Duodenal mucosa (tissue), 2 donors: ENCODE measurements around the gene FNDC3A.
"Not testable (repeated sequence)": the region's sequence is repeated elsewhere in the genome, so short reads cannot be mapped to it uniquely, and the experiment has no call there.

Experiments used
- H3K27ac ChIP-seq: one replicate; pipeline ENCODE4 v1.7.0; 2013; ENCODE audit warnings: low read depth, low read length
- H3K27me3 ChIP-seq, 2 donors: one replicate each; pipeline ENCODE4 v1.7.0; 2013; ENCODE audit warnings: low read length in 2 of 2, control low read depth in 1 of 2; ENCODE audit not compliant: insufficient read depth in 2 of 2, control insufficient read depth in 1 of 2
- H3K36me3 ChIP-seq, 2 donors: one replicate each; pipeline ENCODE4 v1.7.0; 2013; ENCODE audit warnings: low read length in 2 of 2, control low read depth in 1 of 2; ENCODE audit not compliant: insufficient read depth in 2 of 2, control insufficient read depth in 1 of 2
- H3K4me1 ChIP-seq, 2 donors: one replicate each; pipeline ENCODE4 v1.7.0; 2013; ENCODE audit warnings: low read length in 2 of 2, control low read depth in 1 of 2; ENCODE audit not compliant: insufficient read depth in 2 of 2, control insufficient read depth in 1 of 2
- H3K4me3 ChIP-seq, 2 donors: one replicate each; pipeline ENCODE4 v1.7.0; 2013; ENCODE audit warnings: low read length in 2 of 2, low read depth in 1 of 2
- H3K9ac ChIP-seq, 2 donors: one replicate each; pipeline ENCODE4 v1.7.0; 2013; ENCODE audit warnings: low read length in 2 of 2, low read depth in 1 of 2
- H3K9me3 ChIP-seq, 2 donors: one replicate each; pipeline ENCODE4 v1.7.0; 2013; ENCODE audit warnings: low read length in 2 of 2, control low read depth in 1 of 2; ENCODE audit not compliant: control insufficient read depth in 1 of 2

The FNDC3A gene

GRCh38 chr13:49070021-49070420, 94.3 kb downstream of the FNDC3A start:
- H3K36me3 ChIP-seq, H3K9me3 ChIP-seq, H3K27ac ChIP-seq, H3K4me3 ChIP-seq, H3K9ac ChIP-seq, H3K4me1 ChIP-seq, H3K27me3 ChIP-seq: not testable (repeated sequence)

DNA sequence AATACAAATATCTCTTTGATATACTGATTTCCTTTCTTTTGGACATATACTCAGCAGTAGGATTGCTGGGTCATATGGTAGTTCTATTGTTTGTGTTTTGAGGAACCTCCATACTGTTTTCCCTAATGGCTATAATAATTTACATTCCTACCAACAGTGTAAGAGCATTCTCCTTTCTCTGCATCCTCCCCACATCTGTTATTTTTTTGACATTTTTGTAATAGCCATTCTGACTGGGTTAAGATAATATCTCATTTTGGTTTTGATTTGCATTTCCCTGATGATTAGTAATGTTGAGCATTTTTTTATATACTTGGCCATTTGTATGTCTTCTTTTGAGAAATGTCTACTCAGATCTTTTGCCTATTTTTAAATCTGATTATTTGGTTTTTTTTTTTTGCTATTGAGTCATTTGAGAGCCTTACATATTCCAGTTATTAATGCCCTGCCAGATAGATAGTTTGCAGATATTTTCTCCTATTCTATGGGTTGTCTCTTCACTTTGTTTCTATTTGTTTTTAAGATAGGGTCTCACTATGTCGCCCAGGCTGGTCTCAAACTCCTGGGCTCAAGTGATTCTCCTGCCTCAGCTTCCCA, 95.7 kb downstream of the FNDC3A start:
- Histone ChIP-seq H3K36me3 (peaks cover 0 to 2% of the 10 kb centered on the region in 2 donors), H3K4me1 (no peaks in the 10 kb centered on the region), H3K4me3 (no peak overlapping the region), H3K9me3 (no peaks in the 10 kb centered on the region), H3K27me3 (no peaks in the 10 kb centered on the region), H3K27ac (no peak overlapping the region), H3K9ac (no peak overlapping the region)

DNA sequence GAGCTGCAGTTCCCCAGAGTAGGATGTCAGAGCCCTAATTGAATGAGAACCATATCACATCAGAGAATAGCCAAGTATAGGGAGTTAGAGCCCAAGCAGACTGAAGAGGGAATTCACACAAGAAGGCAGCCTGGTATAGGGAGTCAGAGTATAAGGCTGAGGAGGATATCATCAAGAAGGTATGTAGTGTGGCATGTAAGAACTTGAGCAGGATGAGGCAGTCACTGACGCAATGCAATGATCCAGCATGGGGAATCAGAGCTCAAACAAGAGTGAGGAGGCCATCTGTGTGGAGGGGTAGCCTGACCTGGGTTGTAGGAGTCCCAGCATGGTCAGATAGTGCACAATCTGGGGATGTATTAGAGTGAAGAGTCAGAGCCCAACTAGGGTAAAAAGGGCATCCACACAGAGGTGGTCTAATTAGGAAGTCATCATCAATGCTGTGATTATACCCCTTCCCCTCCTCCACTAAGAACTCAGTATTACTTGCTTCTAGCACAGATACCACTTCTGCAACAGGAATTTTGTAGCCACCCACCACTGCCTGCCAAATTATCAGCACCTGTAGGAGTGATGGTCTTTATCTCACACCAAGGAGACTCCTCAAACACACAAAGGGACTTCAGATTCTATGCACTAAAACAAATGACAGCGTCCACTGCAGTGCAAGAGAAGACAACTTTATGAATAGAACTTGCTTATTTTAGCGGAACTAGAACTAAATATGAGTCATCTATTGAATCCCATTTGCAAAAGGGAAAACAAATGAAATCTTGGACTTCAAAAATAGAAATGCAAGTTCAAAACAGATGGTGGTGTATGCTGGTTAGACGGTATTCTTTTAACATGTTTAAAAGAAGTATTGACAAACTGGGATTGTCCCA, 107.2 kb downstream of the FNDC3A start:
- Histone ChIP-seq H3K27me3 (no peaks in the 10 kb centered on the region), H3K27ac (no peak overlapping the region), H3K4me1 (peaks cover 0 to 14% of the 10 kb centered on the region in 2 donors), H3K36me3 (peaks cover 0 to 3% of the 10 kb centered on the region in 2 donors), H3K4me3 (no peak overlapping the region), H3K9me3 (no peaks in the 10 kb centered on the region), H3K9ac (no peak overlapping the region)

DNA sequence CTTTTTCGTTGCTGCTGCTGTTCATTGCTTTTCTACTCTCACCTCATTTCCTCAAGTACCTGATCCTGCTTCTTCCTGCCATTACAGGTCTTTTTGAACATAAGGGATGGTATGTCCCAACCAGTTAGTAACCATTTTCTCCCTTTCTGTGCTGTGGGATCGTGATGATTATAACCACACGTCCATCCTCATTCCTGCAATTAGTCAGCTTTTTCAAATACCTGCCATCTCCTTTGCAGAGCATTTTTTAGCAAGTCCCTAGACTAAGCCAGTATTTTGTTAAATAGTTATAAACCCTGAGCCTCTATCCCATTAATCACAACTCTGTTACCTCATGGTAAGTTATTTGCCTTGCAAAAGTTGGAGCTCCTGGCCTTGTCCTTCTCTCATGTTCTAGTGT, 109.2 kb downstream of the FNDC3A start:
- Histone ChIP-seq H3K4me3 (no peak overlapping the region), H3K4me1 (no peaks in the 10 kb centered on the region)

DNA sequence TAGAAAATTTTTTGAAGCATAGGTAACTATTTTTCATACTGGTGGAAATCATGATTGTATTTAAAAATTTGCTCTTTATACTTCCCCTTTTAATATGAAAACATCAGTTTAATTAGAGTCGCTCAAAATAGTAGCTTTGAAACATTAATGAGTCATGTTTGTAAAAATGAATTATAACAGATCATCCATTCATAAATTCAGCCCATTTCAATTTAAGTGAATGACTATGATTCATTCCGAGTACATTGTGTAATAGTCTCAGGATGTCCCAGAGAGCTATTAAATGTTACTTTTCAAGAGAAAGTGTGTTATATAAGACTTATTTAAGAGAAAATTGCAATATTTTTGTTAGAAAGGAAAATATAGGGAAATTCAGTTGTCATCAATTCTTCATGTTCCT, 111.0 kb downstream of the FNDC3A start:
- no peaks in the 10 kb centered on the region for H3K9me3 ChIP-seq
- no peak overlapping the region for H3K9ac ChIP-seq
- no peaks in the 10 kb centered on the region for H3K27me3 ChIP-seq
- H3K4me3 ChIP-seq = no peak overlapping the region
- H3K36me3 ChIP-seq = peaks cover 0 to 3% of the 10 kb centered on the region in 2 donors
- H3K27ac ChIP-seq = no peak overlapping the region
- H3K4me1 ChIP-seq = no peaks in the 10 kb centered on the region

More for the DNA sequence above, 109.2 kb downstream of the FNDC3A start:
- no peaks in the 10 kb centered on the region for H3K27me3 ChIP-seq
- H3K27ac ChIP-seq = no peak overlapping the region
- H3K9me3 ChIP-seq = no peaks in the 10 kb centered on the region
- H3K9ac ChIP-seq = no peak overlapping the region
- peaks cover 0 to 3% of the 10 kb centered on the region in 2 donors for H3K36me3 ChIP-seq

GRCh38 chr13:49093376-49093775, 117.7 kb downstream of the FNDC3A start:
- H3K4me3 ChIP-seq = no peak overlapping the region
- H3K9me3 ChIP-seq = no peaks in the 10 kb centered on the region
- no peaks in the 10 kb centered on the region for H3K27me3 ChIP-seq
- no peak overlapping the region for H3K9ac ChIP-seq
- H3K27ac ChIP-seq = no peak overlapping the region
- peaks cover 0 to 14% of the 10 kb centered on the region in 2 donors for H3K4me1 ChIP-seq
- H3K36me3 ChIP-seq = no peaks in the 10 kb centered on the region

GRCh38 chr13:49097374-49097773, 121.7 kb downstream of the FNDC3A start:
- H3K4me3 ChIP-seq = no peak overlapping the region
- H3K9ac ChIP-seq = no peak overlapping the region
- no peaks in the 10 kb centered on the region for H3K27me3 ChIP-seq
- no peaks in the 10 kb centered on the region for H3K9me3 ChIP-seq
- no peak overlapping the region for H3K27ac ChIP-seq
- H3K4me1 ChIP-seq = peaks cover 0 to 23% of the 10 kb centered on the region in 2 donors
- H3K36me3 ChIP-seq = no peaks in the 10 kb centered on the region

GRCh38 chr13:49098198-49098597, 122.5 kb downstream of the FNDC3A start:
- Histone ChIP-seq H3K9me3 (no peaks in the 10 kb centered on the region), H3K9ac (no peak overlapping the region), H3K27me3 (no peaks in the 10 kb centered on the region), H3K36me3 (no peaks in the 10 kb centered on the region), H3K4me3 (no peak overlapping the region), H3K4me1 (peaks cover 0 to 23% of the 10 kb centered on the region in 2 donors), H3K27ac (peak overlapping the region; percentile 5)

- H3K36me3 ChIP-seq = no peaks in the 10 kb centered on the region
- peaks cover 0 to 20% of the 10 kb centered on the region in 2 donors for H3K4me1 ChIP-seq
- H3K27me3 ChIP-seq = no peaks in the 10 kb centered on the region
- no peak overlapping the region for H3K9ac ChIP-seq
- H3K4me3 ChIP-seq = no peak overlapping the region
- no peaks in the 10 kb centered on the region for H3K9me3 ChIP-seq
- H3K27ac ChIP-seq = no peak overlapping the region
Observed at GRCh38 chr13:49098771-49099512, 123.2 kb downstream of the FNDC3A start.

GRCh38 chr13:49099513-49099877, 123.8 kb downstream of the FNDC3A start:
- H3K27ac ChIP-seq = no peak overlapping the region
- no peak overlapping the region for H3K9ac ChIP-seq
- no peaks in the 10 kb centered on the region for H3K27me3 ChIP-seq
- H3K4me1 ChIP-seq = peaks cover 0 to 20% of the 10 kb centered on the region in 2 donors
- H3K36me3 ChIP-seq = no peaks in the 10 kb centered on the region
- no peak overlapping the region for H3K4me3 ChIP-seq
- H3K9me3 ChIP-seq = no peaks in the 10 kb centered on the region
